Muscle layer of duodenum (tissue), 2 donors: ENCODE results near the gene CXXC5.

Source experiments
- H3K27ac ChIP-seq: one replicate; pipeline ENCODE4 v1.7.0; 2013; ENCODE audit warnings: mild to moderate bottlenecking, low read length
- H3K27me3 ChIP-seq: one replicate; pipeline ENCODE4 v1.7.0; 2013; ENCODE audit warnings: low read depth, mild to moderate bottlenecking, control low read depth, low read length
- H3K36me3 ChIP-seq, 2 donors: one replicate each; pipeline ENCODE4 v1.7.0; 2013; ENCODE audit warnings: low read length in 2 of 2, control low read depth in 1 of 2, mild to moderate bottlenecking in 1 of 2; ENCODE audit not compliant: insufficient read depth in 2 of 2, control insufficient read depth in 1 of 2
- H3K4me1 ChIP-seq, 2 donors: one replicate each; pipeline ENCODE4 v1.7.0; 2013; ENCODE audit warnings: low read length in 2 of 2, mild to moderate bottlenecking in 2 of 2, control low read depth in 1 of 2, moderate library complexity in 1 of 2; ENCODE audit not compliant: insufficient read depth in 2 of 2, control insufficient read depth in 1 of 2
- H3K4me3 ChIP-seq, 2 donors: one replicate each; pipeline ENCODE4 v1.7.0; 2013; ENCODE audit warnings: low read length in 2 of 2, low read depth in 1 of 2, mild to moderate bottlenecking in 1 of 2
- H3K9me3 ChIP-seq, 2 donors: one replicate each; pipeline ENCODE4 v1.7.0; 2013; ENCODE audit warnings: low read length in 2 of 2, control low read depth in 1 of 2, mild to moderate bottlenecking in 1 of 2; ENCODE audit not compliant: control insufficient read depth in 1 of 2
- donor health status: healthy.

Gene CXXC5

DNA sequence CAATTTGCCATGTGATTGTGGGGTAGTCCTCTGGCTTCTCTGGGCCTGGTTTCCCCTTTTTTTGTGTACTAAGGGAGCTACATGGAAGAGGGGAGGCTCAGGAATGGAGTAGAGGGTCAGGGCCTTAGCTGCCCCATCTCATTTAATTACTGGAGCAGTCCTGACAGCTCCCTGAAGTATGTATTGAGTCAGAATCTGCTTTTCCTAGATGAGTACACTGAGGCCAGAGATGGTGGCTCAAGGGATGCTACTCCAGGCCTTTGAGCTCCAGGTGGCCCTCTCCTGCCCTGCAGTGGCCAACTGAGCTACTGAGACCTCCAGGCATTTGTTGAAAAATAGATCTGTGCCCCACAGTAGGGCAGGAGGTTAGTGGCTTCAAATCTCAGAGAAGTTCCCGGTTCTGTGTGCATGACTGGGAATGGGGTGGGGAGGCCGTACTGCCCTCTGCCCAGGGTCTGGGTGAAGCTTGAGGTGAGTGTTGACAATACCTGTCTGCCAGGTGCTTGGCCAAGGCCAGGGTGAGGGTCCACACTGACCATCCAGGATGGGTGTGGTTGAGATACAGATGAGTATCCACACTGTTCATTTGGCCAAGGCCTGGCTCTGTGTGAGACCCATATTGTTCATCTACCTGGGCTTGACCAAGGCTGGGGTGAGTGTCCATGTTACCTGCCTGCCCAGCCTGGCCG is 45.7 kb downstream of the CXXC5 start:
- Histone ChIP-seq H3K27ac (no peak overlapping the region), H3K4me3 (no peak overlapping the region), H3K9me3 (no peaks in the 10 kb centered on the region), H3K27me3 (no peaks in the 10 kb centered on the region), H3K36me3 (no peaks in the 10 kb centered on the region), H3K4me1 (peaks cover 16 to 40% of the 10 kb centered on the region in 2 donors)

- Histone ChIP-seq H3K9me3 (no peaks in the 10 kb centered on the region), H3K27ac (no peak overlapping the region), H3K36me3 (no peaks in the 10 kb centered on the region), H3K4me3 (no peak overlapping the region), H3K4me1 (peaks cover 23 to 42% of the 10 kb centered on the region in 2 donors), H3K27me3 (no peaks in the 10 kb centered on the region)
These were observed 46.5 kb downstream of the CXXC5 start for GRCh38 chr5:139694556-139695177.

DNA sequence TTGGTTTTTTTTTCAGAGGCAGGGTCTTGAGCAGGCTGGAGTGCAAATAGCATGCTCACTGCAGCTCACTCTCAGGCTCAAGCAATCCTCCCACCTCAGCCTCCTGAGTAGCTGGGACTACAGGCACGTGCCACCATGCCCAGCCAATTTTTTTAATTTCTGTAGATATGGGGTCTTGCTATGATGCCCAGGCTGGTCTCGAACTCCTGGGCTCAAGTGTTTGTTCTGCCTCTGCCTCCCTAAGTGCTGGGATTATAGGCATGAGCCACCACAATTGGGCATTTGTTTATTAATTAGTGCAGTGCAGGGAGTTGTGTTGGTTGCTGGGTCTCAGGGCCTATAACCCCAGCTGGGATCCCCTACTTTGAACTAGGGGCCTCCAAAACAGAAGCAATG is 47.0 kb downstream of the CXXC5 start:
- H3K27ac ChIP-seq = no peak overlapping the region
- peaks cover 22 to 37% of the 10 kb centered on the region in 2 donors for H3K4me1 ChIP-seq
- no peaks in the 10 kb centered on the region for H3K27me3 ChIP-seq
- no peak overlapping the region for H3K4me3 ChIP-seq
- H3K9me3 ChIP-seq = no peaks in the 10 kb centered on the region
- H3K36me3 ChIP-seq = no peaks in the 10 kb centered on the region

GRCh38 chr5:139696167-139696893 is 48.2 kb downstream of the CXXC5 start:
- H3K27me3 ChIP-seq = no peaks in the 10 kb centered on the region
- H3K9me3 ChIP-seq = no peaks in the 10 kb centered on the region
- no peak overlapping the region for H3K27ac ChIP-seq
- no peaks in the 10 kb centered on the region for H3K36me3 ChIP-seq
- peaks cover 20 to 28% of the 10 kb centered on the region in 2 donors for H3K4me1 ChIP-seq
- peak overlapping the region in 1 of 2 donors; percentile 36 for H3K4me3 ChIP-seq

GRCh38 chr5:139696894-139697658 is 48.9 kb downstream of the CXXC5 start:
- Histone ChIP-seq H3K4me1 (peaks cover 22 to 28% of the 10 kb centered on the region in 2 donors), H3K27ac (peak overlapping the region; percentile 60), H3K36me3 (no peaks in the 10 kb centered on the region), H3K27me3 (no peaks in the 10 kb centered on the region), H3K4me3 (peak overlapping the region in 1 of 2 donors; percentile 36), H3K9me3 (no peaks in the 10 kb centered on the region)

- no peaks in the 10 kb centered on the region for H3K27me3 ChIP-seq
- peaks cover 22 to 28% of the 10 kb centered on the region in 2 donors for H3K4me1 ChIP-seq
- H3K27ac ChIP-seq = peak overlapping the region; percentile 75
- H3K4me3 ChIP-seq = no peak overlapping the region
- no peaks in the 10 kb centered on the region for H3K9me3 ChIP-seq
- no peaks in the 10 kb centered on the region for H3K36me3 ChIP-seq
These were observed 50.5 kb downstream of the CXXC5 start for GRCh38 chr5:139698490-139699146.

- H3K27me3 ChIP-seq = no peaks in the 10 kb centered on the region
- no peak overlapping the region for H3K4me3 ChIP-seq
- no peaks in the 10 kb centered on the region for H3K36me3 ChIP-seq
- H3K4me1 ChIP-seq = peaks cover 22 to 28% of the 10 kb centered on the region in 2 donors
- H3K9me3 ChIP-seq = no peaks in the 10 kb centered on the region
- no peak overlapping the region for H3K27ac ChIP-seq
These were observed 51.2 kb downstream of the CXXC5 start for GRCh38 chr5:139699351-139699750.

GRCh38 chr5:139700711-139701055 is 52.5 kb downstream of the CXXC5 start:
- no peak overlapping the region for H3K4me3 ChIP-seq
- H3K27me3 ChIP-seq = no peaks in the 10 kb centered on the region
- H3K36me3 ChIP-seq = no peaks in the 10 kb centered on the region
- H3K4me1 ChIP-seq = peaks cover 22 to 28% of the 10 kb centered on the region in 2 donors
- H3K9me3 ChIP-seq = no peaks in the 10 kb centered on the region
- no peak overlapping the region for H3K27ac ChIP-seq

DNA sequence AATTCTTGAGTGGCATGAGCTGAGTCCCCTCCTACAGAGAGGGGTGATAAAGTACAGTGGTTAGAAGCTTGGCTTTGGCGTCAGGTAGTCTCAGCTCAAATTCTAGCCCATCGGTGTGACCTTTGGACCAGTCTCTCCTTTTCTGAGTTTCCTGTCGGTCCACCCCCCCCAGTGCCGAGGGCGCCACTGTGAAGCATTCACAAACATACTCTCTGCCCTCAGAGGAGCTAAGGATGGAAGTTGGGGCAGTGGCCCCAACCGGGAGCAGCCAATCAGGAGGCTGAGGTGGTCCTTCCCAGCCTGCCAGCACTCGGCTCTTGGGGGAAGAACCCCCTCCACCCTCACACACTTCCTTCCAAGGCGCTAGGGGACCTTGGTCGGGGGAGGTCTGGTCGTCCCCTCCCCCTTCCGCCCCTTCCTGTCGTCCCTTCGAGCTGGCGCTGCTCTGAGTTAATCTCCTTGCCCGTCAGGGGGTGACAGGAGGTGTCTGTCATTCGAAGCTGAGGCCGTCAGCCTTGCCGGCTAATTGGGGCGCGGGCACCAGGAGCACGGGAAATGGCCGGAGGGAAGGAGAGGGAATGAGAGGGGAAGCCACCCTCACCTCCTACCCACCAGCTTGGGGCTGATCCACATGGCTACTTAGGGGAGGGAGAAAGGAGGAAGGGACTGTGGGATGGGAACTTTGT is 53.0 kb downstream of the CXXC5 start:
- Histone ChIP-seq H3K9me3 (no peaks in the 10 kb centered on the region), H3K4me3 (no peak overlapping the region), H3K36me3 (no peaks in the 10 kb centered on the region), H3K27ac (no peak overlapping the region), H3K4me1 (peaks cover 22 to 27% of the 10 kb centered on the region in 2 donors), H3K27me3 (no peaks in the 10 kb centered on the region)

GRCh38 chr5:139702548-139702947 is 54.4 kb downstream of the CXXC5 start:
- Histone ChIP-seq H3K9me3 (no peaks in the 10 kb centered on the region), H3K27ac (no peak overlapping the region), H3K36me3 (no peaks in the 10 kb centered on the region), H3K4me3 (no peak overlapping the region), H3K27me3 (no peaks in the 10 kb centered on the region), H3K4me1 (peaks cover 18 to 21% of the 10 kb centered on the region in 2 donors)
